GM21528 (cell line): Measurements from ENCODE around the gene NUP107.

Experiments
- ATAC-seq: cut with Tn5 transposase; IDR thresholded peaks from one replicate; pipeline ENCODE4 v1.9.1; 2021; ENCODE audit warnings: mild to moderate bottlenecking, moderate library complexity; ENCODE audit not compliant: unreplicated experiment, low FRiP score

Gene NUP107

DNA sequence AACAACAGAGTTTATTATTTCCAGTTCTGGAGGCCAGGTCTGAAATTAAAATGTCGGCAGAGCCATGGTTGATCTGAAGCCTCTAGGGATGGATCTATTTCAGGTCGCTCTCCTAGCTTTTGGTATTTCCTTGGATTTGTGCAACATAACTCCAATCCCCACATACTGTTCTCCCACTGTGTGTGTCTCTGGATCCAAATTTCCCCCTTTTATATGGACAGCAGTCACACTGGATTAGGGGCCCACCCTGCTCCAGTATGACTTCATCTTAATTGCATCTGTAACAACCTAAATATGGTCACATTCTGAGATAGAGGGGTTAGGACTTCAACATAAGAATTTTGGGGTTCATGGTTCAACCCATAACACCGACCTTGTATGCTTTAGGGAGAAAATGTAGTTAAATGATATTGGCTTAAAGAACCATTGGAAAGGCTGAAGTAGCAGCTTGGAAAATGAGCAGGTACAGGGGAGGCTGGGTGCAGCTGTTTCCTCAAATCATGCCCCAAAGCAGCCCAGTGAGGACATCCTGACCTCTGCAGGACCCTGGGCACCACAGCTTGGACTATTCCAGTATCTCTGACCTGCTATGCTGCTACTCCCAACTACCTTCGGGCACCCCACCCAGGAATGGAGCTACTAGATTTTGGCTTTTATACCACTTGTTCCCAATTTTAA lies 107.3 kb downstream of the NUP107 start:
- no peak for ATAC-seq

DNA sequence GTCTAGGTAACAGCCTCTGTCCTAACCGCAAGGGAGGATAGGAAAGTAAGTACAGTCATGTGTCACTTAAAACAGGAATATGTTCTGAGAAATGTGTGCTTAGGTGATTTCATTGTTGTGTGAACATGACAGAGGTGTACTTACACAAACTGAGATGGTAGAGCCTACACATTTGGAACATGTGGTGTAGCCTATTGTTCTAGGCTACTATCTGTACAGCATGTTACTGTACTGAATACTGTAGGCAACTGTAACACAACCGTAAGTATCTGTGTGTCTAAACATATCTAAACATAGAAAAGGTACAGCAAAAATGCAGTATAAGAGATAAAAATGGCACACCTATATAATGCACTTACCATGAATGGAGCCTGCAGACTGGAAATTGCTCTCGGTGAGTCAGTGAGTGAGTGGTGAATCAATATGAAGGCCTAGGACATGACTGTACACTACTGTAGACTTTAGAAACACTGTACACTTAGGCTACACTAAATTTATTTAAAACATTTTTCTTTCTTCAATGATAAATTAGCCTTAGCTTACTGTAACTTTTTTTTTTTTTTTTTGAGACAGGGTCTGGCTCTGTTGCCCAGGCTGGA lies 108.0 kb downstream of the NUP107 start:
- no peak for ATAC-seq
